NCI-H1436 (cell line): ENCODE data around the gene TRIM66.

Experiments
- DNase-seq: peaks from one replicate; lab custom pipeline; 2025; lab: John Stamatoyannopoulos, UW

Gene TRIM66

GRCh38 chr11:8713760-8714454, 31.4 kb upstream of the TRIM66 start:
- DNase-seq, result no peak

GRCh38 chr11:8712506-8712905, 30.0 kb upstream of the TRIM66 start:
- DNase-seq, result no peak

GRCh38 chr11:8711895-8712442, 29.5 kb upstream of the TRIM66 start:
- no peak for DNase-seq

GRCh38 chr11:8709777-8710176, 27.3 kb upstream of the TRIM66 start:
- no peak for DNase-seq

- no peak for DNase-seq
Observed at GRCh38 chr11:8709002-8709672, 26.7 kb upstream of the TRIM66 start.

GRCh38 chr11:8707541-8708191, 25.2 kb upstream of the TRIM66 start:
- DNase-seq, result no peak

- no peak for DNase-seq
Observed at GRCh38 chr11:8706673-8707432, 24.4 kb upstream of the TRIM66 start.

GRCh38 chr11:8705146-8705545, 22.7 kb upstream of the TRIM66 start:
- DNase-seq, result no peak

- no peak for DNase-seq
Observed at GRCh38 chr11:8704136-8704535, 21.7 kb upstream of the TRIM66 start.

- no peak for DNase-seq
Observed at GRCh38 chr11:8702598-8702915, 20.1 kb upstream of the TRIM66 start.

- no peak for DNase-seq
Observed at GRCh38 chr11:8701891-8702597, 19.6 kb upstream of the TRIM66 start.

- no peak for DNase-seq
Observed at GRCh38 chr11:8699903-8700302, 17.4 kb upstream of the TRIM66 start.

- DNase-seq, result no peak
Observed at GRCh38 chr11:8698917-8699441, 16.5 kb upstream of the TRIM66 start.

GRCh38 chr11:8698379-8698851, 15.9 kb upstream of the TRIM66 start:
- DNase-seq, result no peak

GRCh38 chr11:8697054-8697453, 14.6 kb upstream of the TRIM66 start:
- no peak for DNase-seq

- no peak for DNase-seq
Observed at GRCh38 chr11:8694137-8694536, 11.7 kb upstream of the TRIM66 start.

- DNase-seq, result no peak
Observed at GRCh38 chr11:8693555-8693954, 11.1 kb upstream of the TRIM66 start.

- no peak for DNase-seq
Observed at GRCh38 chr11:8693010-8693551, 10.6 kb upstream of the TRIM66 start.

- DNase-seq, result no peak
Observed at GRCh38 chr11:8692417-8692816, 10.0 kb upstream of the TRIM66 start.

- DNase-seq, result no peak
Observed at GRCh38 chr11:8691601-8692000, 9.1 kb upstream of the TRIM66 start.
